Endothelial cell (in vitro differentiated cells): ENCODE results near the gene BCAN. TPM values are rescaled to one million over a fixed set of nuclear protein-coding genes. Genes with fewer than 3 reads are reported as not detected.

Source experiments
- DNase-seq: peaks from one replicate; pipeline ENCODE4 v3.0.0; 2021; ENCODE audit warnings: low spot score
- H3K27ac Mint-ChIP-seq: one replicate; pipeline ENCODE4 v1.8.0; 2021; ENCODE audit warnings: mixed read lengths, inconsistent platforms; ENCODE audit not compliant: unreplicated experiment
- H3K27me3 Mint-ChIP-seq: one replicate; pipeline ENCODE4 v1.8.0; 2021; ENCODE audit warnings: mild to moderate bottlenecking, moderate library complexity, mixed read lengths, inconsistent platforms; ENCODE audit not compliant: unreplicated experiment
- H3K36me3 Mint-ChIP-seq: one replicate; pipeline ENCODE4 v1.8.0; 2021; ENCODE audit warnings: mild to moderate bottlenecking, low read depth, mixed read lengths, inconsistent platforms; ENCODE audit not compliant: unreplicated experiment
- H3K4me1 Mint-ChIP-seq: one replicate; pipeline ENCODE4 v1.8.0; 2021; ENCODE audit warnings: mild to moderate bottlenecking, mixed read lengths, inconsistent platforms; ENCODE audit not compliant: unreplicated experiment
- H3K4me3 Mint-ChIP-seq: one replicate; pipeline ENCODE4 v1.8.0; 2021; ENCODE audit warnings: mild to moderate bottlenecking, mixed read lengths, inconsistent platforms; ENCODE audit not compliant: unreplicated experiment
- H3K9me3 Mint-ChIP-seq: one replicate; pipeline ENCODE4 v1.8.0; 2021; ENCODE audit warnings: mixed read lengths, inconsistent platforms; ENCODE audit not compliant: unreplicated experiment
- total RNA-seq: library from RNA; stranded (reverse); fragmentation: NEBNext Ultra II Directional; extraction: Animal tissue kit (Norgen Biotek cat#: 25700); gene quantifications from one replicate; pipeline ENCODE4 v1.2.1, GENCODE V29; 2021; ENCODE audit not compliant: unreplicated experiment
- TF ChIP-seq, protein P1 (sequence below): fragments of 200-600 bp; sonication (generic); IDR thresholded peaks from one replicate; pipeline ENCODE4 v1.5.0; 2021; ENCODE audit warnings: antibody characterized with exemption; ENCODE audit not compliant: unreplicated experiment

The BCAN gene
- total RNA-seq, 1 donor from 2014 or later = 0.46 TPM

DNA sequence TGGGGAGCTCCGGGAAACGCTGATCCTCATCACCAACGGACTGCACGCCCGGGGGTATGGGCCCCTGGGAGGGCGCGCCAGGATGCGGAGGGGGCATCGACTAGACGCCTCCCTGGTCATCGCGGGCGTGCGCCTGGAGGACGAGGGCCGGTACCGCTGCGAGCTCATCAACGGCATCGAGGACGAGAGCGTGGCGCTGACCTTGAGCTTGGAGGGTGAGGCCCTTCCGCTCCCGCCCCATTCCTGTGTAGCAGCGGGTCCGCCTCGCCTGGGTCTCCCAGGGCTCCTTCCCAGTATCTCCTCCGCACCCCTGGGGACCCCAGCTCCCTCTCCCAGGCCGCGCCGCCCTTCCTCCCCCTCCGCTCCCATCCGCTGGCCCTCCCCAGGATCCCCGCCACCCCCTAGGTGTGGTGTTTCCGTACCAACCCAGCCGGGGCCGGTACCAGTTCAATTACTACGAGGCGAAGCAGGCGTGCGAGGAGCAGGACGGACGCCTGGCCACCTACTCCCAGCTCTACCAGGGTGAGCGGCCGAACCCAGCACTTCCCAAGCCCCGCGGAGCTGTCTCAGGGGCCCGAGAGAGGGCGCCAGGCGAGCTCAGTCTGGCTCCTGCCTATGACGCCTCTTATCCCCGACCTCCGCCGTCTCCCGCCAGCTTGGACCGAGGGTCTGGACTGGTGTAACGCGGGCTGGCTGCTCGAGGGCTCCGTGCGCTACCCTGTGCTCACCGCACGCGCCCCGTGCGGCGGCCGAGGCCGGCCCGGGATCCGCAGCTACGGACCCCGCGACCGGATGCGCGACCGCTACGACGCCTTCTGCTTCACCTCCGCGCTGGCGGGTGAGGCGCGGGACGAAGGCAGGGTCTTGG lies 17.7 kb upstream of the BCAN start:
- TF ChIP-seq, protein P1, sequence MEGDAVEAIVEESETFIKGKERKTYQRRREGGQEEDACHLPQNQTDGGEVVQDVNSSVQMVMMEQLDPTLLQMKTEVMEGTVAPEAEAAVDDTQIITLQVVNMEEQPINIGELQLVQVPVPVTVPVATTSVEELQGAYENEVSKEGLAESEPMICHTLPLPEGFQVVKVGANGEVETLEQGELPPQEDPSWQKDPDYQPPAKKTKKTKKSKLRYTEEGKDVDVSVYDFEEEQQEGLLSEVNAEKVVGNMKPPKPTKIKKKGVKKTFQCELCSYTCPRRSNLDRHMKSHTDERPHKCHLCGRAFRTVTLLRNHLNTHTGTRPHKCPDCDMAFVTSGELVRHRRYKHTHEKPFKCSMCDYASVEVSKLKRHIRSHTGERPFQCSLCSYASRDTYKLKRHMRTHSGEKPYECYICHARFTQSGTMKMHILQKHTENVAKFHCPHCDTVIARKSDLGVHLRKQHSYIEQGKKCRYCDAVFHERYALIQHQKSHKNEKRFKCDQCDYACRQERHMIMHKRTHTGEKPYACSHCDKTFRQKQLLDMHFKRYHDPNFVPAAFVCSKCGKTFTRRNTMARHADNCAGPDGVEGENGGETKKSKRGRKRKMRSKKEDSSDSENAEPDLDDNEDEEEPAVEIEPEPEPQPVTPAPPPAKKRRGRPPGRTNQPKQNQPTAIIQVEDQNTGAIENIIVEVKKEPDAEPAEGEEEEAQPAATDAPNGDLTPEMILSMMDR = no peak

DNA sequence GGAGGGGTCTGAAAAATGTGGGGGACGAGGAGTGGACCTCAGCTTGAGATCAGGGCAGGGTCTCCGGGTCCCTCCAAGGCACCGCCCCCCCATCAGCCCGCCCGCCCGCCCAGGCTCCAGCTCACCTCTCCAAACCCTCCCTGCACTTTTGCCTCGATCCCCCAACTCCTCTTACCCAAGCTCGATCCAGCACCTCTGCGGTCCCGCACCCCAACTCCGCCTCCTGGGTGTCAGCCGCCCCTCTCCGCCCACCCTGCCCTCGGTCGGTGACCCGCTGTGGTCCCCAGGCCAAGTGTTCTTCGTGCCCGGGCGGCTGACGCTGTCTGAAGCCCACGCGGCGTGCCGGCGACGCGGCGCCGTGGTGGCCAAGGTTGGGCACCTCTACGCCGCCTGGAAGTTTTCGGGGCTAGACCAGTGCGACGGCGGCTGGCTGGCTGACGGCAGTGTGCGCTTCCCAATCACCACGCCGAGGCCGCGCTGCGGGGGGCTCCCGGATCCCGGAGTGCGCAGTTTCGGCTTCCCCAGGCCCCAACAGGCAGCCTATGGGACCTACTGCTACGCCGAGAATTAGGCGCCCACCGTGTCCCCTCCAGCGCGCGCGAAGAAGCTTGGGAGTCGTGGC lies 17.0 kb upstream of the BCAN start:
- Mint-ChIP-seq H3K27ac (no peak overlapping the region), H3K9me3 (no peaks in the 10 kb centered on the region), H3K4me1 (peaks cover 12% of the 10 kb centered on the region), H3K27me3 (peaks cover 14% of the 10 kb centered on the region), H3K4me3 (no peak overlapping the region), H3K36me3 (peaks cover 5% of the 10 kb centered on the region)
- DNase-seq = no peak
- TF ChIP-seq, protein P1 = no peak

More for the DNA sequence above, 17.7 kb upstream of the BCAN start:
- peak; percentile 69 for DNase-seq
- H3K27me3 Mint-ChIP-seq = peaks cover 14% of the 10 kb centered on the region
- H3K4me1 Mint-ChIP-seq = peaks cover 19% of the 10 kb centered on the region
- H3K9me3 Mint-ChIP-seq = no peaks in the 10 kb centered on the region
- no peak overlapping the region for H3K4me3 Mint-ChIP-seq
- no peak overlapping the region for H3K27ac Mint-ChIP-seq
- peaks cover 5% of the 10 kb centered on the region for H3K36me3 Mint-ChIP-seq

DNA sequence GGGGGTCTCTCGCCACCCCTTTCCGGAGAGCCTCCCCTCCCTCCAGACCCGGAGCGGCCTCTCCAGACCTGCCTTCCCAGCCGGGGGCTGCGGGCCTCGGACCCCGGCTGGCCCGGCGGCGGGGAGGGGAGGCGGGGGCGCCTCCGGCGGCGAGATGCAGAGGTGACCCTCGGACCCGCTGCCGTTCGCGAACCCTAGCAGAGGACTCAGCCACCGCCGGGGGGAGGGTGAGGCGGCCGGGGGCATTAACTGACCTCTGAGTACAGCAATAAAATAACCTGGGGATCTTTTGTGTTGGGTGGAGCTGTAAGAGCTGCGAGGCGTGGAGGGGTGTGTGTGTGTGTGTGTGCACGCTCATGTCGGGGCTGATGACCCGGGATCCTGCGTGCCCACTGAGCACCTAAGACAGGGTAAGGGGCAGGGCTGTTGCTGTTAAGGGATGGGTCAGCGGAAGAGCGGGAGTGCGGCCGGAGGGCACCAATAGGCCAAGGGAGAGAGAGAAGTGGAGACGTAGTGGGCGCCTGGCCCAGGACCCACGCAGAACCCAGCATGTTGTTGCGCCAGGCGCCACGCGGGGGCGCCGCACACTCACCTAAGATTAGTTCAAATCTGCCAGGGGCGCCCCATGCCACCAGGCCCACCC lies 16.4 kb upstream of the BCAN start:
- TF ChIP-seq, protein P1 = peak; percentile 84
- peaks cover 14% of the 10 kb centered on the region for H3K27me3 Mint-ChIP-seq
- peaks cover 5% of the 10 kb centered on the region for H3K36me3 Mint-ChIP-seq
- no peaks in the 10 kb centered on the region for H3K9me3 Mint-ChIP-seq
- DNase-seq = peak; percentile 73
- peak overlapping the region; percentile 30 for H3K4me3 Mint-ChIP-seq
- no peak overlapping the region for H3K27ac Mint-ChIP-seq
- H3K4me1 Mint-ChIP-seq = peaks cover 12% of the 10 kb centered on the region

DNA sequence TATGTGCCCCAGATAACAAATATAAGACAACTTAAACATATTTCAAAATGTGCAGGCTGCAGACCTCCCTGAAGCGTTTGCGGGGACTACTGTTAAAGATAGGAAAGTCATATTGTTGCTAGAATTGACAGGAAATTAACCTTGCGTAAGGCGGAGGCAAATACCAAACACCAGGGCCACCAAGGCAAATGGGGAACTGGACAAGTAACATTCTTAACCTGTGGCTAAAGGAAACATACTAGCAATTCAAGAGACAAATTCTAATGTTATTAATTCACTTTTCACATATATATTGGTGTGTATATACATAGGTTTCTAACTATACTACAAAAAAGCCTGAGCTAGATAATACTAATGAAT lies 15.9 kb upstream of the BCAN start:
- peaks cover 5% of the 10 kb centered on the region for H3K36me3 Mint-ChIP-seq
- peaks cover 14% of the 10 kb centered on the region for H3K27me3 Mint-ChIP-seq
- H3K4me3 Mint-ChIP-seq = no peak overlapping the region
- DNase-seq = no peak
- H3K4me1 Mint-ChIP-seq = peaks cover 12% of the 10 kb centered on the region
- H3K27ac Mint-ChIP-seq = no peak overlapping the region
- TF ChIP-seq, protein P1 = peak; percentile 10
- no peaks in the 10 kb centered on the region for H3K9me3 Mint-ChIP-seq
